Measurements from ENCODE around the gene ANKMY1.

Gene ANKMY1

DNA sequence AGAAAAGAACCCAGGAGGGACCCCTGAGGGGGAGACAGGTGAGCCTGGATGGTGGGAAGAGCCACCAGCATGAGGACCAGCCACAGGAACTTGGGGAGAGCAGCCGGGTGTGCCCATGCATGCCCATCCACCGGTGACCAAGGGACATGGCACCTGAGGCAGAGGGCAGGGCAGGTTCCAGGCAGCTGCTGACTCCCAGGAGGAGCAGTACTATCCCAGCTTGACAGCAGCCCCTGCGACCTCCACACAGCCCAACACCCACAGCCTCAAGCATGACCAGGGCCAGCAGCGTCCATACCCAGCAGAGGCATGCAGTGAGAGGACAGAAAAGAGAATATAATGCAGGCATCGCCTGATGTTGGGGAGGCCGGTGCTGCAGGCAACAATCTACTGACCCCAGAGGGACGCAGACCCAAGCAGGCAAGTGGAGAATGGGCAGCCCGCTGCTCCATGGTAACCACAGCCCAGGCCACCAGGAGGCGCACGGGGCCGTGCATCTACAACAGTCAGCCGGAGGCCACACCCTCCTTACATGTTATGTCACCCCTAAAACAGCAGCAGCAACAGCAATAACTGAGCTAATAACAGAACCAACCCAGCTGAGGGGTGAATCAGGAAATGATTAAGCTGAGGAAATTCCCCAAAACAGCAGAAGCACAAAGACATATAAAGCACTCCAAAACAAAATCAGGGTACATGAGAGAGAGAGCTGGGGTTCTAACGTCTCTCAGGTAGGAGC lies 44.1 kb downstream of the ANKMY1 start:
- peak; percentile 89 for DNase-seq

GRCh38 chr2:240512666-240513535 lies 44.9 kb downstream of the ANKMY1 start:
- no peak for DNase-seq

- DNase-seq: no peak
These were observed 45.7 kb downstream of the ANKMY1 start for GRCh38 chr2:240512109-240512485.

- no peak for DNase-seq
These were observed 46.3 kb downstream of the ANKMY1 start for GRCh38 chr2:240511351-240512108.

DNA sequence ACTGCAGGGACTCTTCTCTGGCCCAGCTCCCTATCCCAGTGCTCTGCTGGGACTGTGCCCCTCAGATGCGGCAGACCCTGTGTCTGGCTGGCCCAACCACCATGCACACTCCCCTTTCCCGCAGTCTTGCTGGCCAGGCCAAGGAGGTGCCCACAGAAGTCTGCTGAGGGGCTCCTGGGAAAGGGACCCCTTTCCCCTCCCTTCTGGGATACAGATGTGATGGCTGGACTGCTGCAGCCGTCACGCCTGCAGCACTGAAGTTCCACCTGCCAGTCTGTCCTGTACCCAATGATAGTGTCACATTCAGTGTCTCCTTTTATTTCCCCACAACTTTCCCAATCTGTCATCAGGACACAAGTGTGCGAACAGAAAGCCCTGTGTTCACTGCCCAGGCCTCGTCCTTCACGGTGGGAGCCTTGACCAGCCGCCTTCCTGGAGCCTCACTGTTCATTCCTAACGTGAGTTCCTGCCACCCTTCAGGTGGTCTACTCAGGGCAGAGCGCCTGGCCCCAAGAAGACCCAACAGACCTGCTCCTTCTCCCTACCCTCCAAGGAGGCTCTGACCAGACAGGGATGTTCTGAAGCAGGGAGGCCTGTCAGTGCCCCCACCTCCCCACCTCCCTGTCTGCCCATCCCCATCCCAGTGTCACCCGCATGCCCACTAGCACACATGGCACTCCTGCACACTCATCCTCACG lies 47.1 kb downstream of the ANKMY1 start:
- no peak for DNase-seq

DNA sequence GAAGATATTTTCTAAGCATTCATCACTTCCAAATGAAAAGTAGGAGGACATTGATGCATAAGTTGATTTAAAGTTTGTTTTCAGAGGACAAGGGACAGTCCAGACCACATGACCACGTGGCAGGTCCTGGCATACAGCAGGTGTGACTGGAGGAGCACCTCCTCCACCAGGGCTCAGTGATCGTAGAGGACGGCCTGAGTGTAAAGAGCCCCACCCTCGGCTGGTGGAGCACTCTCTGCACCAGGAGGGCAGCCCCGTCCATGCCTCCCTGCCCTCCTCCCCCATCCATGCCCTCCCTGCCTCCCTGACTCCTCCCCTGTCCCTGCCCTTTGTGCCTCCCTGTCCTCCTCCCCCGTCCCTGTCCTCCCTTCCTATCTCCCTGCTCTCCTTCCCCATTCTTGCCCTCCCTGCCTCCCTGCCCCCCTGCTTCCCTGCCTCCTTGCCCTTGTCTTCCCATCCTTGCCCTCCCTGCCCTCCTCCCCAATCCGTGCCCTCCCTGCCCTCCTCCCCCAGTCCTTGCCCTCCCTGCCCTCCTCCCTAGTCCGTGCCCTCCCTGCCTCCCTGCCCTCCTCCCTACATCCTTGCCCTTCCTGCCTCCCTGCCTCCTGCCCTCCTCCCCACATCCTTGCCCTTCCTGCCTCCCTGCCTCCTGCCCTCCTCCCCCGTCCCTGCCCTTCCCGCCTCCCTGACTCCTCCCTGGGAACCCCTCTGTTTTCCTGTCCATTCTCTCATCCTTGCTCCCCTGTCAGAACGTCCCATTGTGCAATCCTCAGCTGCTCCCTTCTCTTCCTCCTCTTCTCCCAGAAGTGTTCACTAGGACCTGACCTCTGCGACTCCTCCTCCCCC lies 47.9 kb downstream of the ANKMY1 start:
- no peak for DNase-seq

DNA sequence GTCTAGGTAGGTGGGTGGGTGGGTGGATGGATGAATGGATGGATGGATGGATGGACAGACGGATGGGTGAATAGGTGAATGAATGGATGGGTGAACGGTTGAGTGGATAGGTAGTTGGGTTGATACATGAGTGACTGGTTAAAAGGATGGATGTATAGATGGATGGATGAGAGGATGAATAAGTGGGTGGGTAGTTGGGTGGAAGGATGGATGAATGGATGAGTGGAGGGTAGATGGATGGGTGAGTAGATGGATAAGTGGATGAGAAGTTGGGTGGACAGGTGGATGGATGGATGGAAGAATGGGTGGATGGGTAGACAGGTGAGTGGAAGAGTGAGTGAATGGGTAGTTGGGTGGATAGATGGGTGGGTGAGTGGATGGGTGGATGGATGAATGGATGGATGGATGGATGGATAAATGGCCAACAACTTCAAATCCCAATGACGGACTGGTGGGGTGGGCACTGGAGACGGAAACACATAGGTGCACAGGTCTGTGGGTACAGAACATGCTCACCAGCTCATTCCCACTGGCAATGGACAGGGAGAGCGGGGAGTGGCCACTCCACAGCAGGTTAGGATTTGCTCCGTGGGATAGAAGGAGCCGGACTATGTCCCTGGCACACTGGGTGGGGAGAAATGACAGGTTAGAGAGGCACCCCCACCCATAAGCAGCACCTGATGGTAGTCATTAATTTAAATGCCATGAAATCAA lies 48.8 kb downstream of the ANKMY1 start:
- no peak for DNase-seq

DNA sequence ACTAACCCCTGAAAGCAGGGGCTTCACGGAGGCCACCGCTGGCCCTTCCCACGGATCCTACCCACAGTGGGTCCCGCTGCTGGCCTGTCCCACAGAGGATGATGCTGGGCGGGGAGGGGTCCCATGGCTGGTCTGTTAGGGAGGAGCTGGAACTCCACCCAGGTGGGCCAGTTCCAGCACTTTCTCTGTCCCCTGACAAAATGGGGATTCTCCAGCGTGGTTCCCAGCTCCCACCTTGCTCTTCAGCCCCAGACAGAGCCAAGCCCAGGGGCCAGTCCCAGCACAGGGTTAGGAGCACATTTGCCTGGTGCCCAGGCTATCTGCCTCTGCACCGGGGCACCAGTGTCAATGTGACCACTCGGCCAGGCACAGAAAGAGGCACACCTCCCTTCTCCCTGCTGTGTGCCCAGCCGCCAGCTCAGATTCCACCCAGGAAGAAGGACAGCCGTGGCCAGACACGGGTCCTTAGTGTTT lies 50.0 kb downstream of the ANKMY1 start:
- DNase-seq: no peak

GRCh38 chr2:240507060-240507777 lies 50.6 kb downstream of the ANKMY1 start:
- no peak for DNase-seq

DNA sequence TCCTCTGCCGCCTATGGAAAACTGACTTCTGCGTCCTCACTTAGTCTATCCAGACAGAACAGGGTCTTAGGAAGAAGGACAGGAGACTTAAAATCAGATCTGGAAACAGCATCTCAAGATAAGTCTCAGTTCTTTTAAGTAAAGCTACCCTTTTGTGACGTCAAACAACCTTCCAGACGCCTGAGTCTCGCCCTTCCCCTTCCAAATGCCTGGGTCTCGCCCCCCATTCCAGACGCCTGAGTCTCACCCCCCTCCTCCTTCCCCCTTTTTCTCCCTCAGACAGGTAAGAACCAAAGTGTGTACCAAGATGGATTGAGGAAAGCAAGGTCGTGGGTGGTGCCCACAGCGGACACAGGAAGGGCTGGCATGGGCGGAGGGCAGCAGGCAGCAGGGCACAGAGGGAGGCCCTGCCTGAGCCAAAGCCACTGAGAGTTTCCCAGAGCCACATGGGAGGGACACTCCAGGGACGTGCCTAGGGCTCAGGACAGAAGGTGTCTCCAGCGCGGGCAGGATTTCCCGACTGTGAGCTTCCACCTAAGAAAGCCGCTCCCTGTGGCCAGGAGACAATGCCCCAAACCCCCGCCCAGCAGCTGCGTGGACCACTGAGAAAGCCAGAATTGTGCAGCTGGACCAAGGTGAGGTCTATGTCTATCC lies 51.3 kb downstream of the ANKMY1 start:
- DNase-seq: no peak

DNA sequence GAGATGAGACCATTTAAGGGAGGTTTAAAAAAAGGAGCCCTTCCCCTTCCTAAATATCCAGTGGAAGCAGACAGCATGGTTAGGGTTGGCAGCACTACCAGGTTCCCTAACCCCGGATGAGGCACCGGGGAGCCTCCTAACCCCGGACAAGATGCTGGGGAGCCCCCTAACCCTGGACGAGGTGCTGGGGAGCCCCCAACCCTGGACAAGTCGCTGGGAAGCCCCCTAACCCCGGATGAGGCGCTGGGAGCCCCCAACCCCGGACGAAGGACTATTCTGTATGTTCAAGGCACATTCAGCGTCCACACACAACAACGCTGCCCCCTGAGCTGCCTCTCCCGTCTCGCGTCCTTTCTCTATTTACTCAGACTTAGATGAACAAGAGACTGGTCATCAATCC lies 51.9 kb downstream of the ANKMY1 start:
- no peak for DNase-seq

DNA sequence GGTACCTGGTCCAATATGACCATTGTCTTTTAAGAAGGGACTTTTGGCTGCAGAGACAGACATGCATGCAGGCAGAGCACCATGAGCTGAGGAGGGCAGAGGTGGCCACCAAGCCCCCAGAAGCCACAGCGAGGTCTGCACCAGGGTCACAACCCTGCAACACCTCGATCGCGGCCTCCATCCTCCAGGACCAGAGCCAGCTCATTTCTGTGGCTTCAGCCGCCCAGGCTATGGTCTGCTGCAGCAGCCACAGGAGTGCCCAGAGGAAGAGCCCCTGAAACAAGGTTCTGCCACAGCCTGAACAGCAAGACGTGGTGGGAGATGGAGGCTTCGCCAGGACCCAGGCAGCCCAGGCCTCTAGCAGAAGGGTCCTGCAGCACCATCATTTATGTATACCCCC lies 53.9 kb downstream of the ANKMY1 start:
- DNase-seq: no peak

DNA sequence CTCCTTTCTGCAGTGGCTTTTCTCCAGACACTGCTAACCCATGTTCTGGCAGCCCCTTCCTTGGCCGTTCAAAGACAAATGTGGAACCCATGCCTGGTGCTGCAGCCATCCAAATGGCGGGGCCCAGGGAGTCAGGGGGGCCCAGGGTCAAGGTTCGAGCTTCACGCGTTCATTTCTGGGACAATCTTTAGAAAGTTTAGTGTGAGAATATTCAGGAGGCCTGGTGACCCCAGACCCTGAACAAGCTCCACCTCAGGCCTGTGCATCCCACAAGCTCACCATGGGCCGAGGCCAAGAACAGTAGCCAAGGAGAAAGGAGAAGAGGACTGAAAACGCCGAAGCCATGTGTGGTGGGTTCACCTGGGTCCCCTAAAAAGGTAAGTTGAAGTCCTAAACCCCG lies 54.4 kb downstream of the ANKMY1 start:
- DNase-seq: no peak

DNA sequence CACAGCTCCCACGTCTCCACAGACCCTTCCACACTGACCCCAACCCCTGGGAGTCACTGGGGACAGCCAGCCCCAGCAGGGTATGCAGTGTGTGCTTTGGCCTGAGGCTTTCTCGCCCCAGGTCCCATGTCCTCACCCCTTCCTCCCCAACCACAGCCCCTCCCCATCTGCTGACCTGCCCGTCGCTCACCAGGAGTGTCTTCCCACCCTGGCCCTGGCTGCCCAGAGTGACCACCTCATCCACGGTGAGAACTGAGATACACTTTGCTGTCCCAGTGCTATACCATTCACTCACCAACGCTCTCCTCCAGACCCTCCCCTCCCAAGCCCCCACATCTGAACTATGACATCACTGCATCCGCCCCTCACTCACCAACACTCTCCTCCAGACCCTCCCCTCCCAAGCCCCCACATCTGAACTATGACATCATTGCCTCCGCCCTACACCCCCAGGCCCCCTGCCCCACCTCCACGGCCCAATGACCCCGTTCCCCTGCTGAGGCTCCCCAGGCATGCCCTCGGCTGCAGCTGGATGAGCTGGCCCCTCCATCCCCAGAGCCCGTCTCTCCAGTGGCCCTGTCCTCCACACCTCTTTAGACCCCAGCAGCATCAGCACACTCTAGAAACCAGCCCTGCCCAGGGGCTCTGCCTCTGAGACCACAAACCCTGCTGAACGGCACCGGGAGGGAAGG lies 55.2 kb downstream of the ANKMY1 start:
- no peak for DNase-seq

DNA sequence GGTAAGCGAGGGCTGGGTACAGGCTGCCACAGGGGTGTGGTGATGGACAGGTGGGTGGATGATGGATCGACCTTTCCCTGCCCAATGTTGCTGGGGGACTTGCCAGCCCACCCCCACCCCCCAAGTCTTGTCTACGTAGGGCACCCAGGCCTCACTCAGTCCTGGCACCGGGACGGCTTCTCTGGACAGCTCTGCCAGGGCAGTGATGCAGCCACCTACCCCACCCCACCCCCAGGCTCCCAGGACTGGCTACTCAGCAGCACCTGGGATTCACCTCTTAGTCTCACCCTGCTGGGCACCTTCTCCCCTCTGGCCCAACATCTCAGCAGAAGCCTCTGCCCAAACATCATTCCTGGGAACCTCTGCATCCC lies 55.7 kb downstream of the ANKMY1 start:
- DNase-seq: no peak

GRCh38 chr2:240501531-240501991 lies 56.2 kb downstream of the ANKMY1 start:
- DNase-seq: no peak

DNA sequence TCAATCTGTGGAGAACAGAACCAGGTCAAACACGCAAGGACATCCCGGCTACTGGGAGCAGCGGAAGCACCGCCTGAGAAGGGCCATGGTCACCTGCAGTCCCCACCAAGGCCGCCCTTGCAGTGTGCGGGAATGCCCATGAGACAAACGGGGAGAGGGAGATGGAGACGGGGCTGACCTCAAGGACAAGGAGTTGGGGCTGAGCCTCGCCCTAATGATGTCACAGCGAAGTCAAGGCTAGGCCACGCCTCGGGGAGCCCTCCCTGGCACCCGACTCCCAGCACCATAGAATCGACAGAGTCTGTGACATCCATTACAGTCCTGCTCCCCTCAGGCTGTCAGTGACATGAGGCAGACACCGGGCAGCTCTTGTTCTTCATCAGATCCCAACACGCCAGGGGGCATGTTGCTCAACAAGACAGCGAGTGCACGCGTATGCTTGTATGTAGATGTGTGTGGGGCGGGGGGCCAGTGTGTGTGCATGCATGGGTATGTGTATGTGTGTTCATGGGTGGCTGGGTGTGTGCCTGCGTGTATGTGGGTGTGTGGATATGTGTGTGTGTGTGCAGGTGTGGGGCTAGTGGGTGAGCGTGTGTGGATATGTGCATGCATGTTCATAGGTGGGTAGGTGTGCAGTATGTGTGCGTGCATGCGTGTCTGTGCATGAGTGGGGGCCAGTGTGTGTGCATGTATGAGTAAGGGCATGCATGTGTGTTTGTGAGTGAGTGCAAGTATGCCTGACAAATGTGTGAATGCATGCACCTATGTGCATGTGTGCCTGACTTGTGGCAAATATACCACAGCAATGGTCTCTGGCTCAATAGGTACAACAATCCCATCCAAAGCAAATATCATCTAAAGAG lies 57.0 kb downstream of the ANKMY1 start:
- no peak for DNase-seq
